NOMO-1 treated with DMSO at 0.1 percent for 48 hours (cell line): ENCODE results near the gene PRR16.

ENCODE experiments used
- DNase-seq: peaks from one replicate; lab custom pipeline; 2025; ENCODE audit not compliant: unreplicated experiment; lab: John Stamatoyannopoulos, UW

Gene PRR16

GRCh38 chr5:120703918-120704587 is 240.0 kb downstream of the PRR16 start:
- DNase-seq, result no peak

GRCh38 chr5:120706877-120707276 is 242.8 kb downstream of the PRR16 start:
- DNase-seq, result no peak

GRCh38 chr5:120717381-120717780 is 253.3 kb downstream of the PRR16 start:
- no peak for DNase-seq

GRCh38 chr5:120730214-120730613 is 266.1 kb downstream of the PRR16 start:
- no peak for DNase-seq

- DNase-seq, result no peak
These were observed 269.9 kb downstream of the PRR16 start for GRCh38 chr5:120734033-120734432.

GRCh38 chr5:120735076-120735475 is 271.0 kb downstream of the PRR16 start:
- DNase-seq, result no peak
